HG03558 (cell line): ENCODE data around the gene ADAMTS16.

Experiments
- ATAC-seq: cut with Tn5 transposase; IDR thresholded peaks from one replicate; pipeline ENCODE4 v1.9.1; 2021; ENCODE audit warnings: moderate number of reproducible peaks; ENCODE audit not compliant: unreplicated experiment; ENCODE audit errors: extremely low read depth

The ADAMTS16 gene

DNA sequence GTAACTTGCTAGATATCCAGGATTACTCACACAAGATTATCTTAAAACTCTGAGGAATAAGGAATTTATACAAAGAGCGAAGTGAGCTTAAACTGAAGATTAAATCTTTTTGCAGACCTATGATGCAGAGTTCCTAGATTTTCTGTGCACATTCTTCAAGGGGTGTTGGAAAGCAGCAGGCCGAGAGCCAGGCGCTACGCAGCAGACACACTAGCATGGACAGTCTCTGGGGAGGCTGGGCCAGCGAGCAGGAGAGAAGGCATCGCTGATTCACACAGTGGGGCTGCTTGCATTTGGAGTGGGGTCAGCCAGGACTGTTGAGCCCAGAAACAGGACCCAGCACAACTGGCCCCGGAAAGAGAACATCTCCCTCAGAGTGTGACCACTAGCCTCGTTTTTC, 136.3 kb downstream of the ADAMTS16 start:
- no peak for ATAC-seq

DNA sequence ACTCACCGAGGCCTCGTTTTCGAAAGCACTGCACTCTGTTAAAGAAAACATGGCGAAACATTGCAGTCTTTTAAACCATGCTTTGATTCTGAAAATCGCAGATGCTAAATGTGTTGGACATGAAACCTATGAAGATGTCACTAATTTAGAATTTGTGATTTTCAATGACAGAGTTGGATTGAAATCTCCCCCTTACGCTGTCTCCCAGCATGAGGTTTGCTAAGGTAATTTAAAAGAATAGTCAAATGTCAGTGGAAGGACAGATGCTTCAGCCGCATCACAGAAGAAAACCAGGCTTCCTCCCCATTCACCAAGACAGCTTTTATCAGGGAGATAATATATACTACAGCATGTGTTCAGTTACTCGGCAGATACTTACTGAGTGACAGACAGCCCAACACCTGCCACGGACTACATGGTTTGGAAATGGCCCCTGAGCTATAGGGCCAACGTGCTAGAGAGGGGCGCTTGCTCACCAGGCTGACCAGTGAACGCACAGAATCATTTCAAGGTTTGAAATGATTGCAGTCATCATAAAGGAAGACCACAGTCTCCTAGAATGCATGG, 136.9 kb downstream of the ADAMTS16 start:
- ATAC-seq = no peak

DNA sequence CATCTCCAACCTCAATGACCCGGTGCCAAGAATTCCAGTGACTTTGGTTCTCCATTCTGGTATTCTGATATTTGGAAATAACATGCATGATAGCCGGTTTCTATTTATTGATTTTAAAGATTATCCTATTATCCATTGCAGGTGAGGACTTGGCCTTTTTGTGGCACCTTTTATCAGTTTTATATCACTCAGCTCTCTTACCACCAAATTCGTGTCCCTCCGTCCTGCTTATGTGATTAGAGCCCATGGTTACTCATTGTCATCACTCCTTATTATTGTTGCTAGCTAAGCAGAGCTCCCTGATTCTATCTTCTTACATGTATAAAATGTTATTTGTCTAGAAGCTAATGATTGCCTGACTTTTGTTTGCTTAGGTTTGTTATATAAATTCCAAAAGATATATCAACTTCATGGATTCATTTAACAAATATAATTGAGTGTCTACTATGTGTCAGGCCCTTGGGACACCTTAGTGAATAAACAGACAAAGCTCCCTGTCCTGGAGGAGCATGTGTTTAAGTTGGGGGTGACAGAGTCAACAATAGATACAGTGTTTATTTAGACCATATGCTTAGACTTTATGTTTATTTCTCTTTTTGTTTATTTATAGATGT, 138.2 kb downstream of the ADAMTS16 start:
- no peak for ATAC-seq

DNA sequence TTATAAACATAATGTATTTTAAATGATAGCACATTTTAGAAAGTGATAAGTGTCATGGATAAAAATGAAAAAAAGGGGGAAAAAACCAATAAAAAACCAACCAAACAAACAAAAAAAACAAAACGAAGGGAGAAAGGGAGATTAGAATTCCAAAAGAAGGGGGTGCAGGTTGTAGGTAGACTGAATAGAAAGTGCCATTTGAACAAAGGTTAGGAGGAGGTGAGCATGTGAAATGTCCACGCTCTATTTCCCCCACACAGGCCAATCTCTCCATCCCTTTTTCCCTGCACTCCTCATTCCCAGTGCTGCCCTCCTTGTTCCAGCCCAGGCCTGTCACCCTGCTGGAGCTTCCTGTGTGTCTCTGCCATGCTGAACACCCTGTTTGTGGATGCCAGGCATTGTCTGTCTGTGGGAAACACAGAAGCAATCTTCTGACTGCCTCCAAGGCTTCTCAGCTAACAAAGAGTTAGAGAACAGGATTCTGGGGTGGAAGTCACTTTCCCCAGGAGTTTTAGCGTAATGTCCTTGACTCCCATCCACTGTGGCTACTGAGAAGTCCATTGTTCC, 138.8 kb downstream of the ADAMTS16 start:
- no peak for ATAC-seq

DNA sequence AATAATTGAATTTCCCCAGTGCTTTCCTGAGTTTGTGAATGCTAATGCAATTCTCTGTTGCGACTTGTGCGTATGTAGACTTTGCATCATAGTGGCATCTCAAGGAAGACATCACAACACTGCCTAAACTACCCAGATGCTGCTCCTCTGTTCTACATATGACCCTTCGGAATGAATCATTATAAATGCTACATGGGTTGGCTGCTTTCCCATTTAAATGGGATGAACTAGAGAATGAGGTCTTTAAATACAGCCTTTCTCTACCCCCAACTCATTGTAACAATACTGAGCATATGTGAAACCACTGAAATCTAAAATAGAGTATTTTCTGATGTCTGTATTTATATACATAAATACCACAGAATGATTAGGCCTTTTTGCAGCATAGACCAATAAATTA, 145.8 kb downstream of the ADAMTS16 start:
- ATAC-seq = no peak

DNA sequence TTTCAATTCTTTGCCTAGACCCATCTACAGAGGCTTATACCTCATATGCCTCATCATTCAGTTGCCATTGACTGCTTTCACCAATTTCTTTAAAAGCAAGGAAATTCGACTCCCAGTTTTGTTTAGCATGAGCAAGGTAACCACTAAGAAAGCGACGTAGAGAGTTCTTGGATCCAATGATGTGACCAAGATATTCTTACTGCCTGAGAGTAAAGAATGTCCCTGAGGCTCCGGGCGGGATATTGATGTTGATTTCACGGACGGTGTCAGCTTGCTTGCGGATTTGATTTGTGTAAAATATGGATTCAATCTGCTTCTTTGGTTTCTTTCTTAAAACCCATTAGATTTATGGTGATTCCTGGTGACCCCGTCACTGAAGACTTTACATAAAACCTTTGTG, 147.3 kb downstream of the ADAMTS16 start:
- ATAC-seq = no peak

DNA sequence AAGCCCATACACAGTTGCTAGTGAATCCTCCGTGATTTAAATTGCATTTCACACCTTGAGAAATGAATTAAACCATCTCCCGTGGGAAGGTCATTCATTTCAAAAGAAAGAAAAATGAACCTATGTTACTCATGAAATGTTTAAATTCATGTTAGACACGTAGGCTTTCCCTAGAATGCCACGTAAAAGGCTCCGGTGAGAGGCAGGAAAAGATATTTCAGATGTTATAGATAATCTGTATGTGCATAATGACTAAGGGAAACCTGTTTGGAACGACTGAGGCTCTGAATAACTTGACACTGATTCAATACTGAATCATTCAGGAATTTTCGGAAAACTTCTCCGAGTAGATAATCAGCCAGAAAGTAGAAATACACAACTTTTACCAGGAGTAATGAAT, 148.1 kb downstream of the ADAMTS16 start:
- no peak for ATAC-seq

DNA sequence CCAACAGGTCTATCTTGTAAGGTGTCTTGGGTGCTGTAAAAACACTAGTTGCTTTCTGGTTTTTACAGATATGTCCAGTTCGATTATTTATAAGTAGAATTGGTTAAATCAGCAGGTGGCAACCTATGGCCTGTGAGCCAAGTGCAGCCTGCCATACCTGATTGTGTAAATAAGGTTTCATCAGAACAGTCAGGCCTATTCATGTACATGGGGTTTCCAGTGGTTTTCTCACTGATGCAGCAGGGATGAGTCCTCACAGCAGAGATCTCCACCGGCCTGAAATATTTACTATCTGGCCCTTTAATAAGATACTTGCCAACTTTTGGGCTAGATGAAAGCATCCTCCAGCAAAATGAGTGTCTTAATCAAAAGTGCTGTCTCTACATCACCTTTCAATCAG, 149.4 kb downstream of the ADAMTS16 start:
- no peak for ATAC-seq

DNA sequence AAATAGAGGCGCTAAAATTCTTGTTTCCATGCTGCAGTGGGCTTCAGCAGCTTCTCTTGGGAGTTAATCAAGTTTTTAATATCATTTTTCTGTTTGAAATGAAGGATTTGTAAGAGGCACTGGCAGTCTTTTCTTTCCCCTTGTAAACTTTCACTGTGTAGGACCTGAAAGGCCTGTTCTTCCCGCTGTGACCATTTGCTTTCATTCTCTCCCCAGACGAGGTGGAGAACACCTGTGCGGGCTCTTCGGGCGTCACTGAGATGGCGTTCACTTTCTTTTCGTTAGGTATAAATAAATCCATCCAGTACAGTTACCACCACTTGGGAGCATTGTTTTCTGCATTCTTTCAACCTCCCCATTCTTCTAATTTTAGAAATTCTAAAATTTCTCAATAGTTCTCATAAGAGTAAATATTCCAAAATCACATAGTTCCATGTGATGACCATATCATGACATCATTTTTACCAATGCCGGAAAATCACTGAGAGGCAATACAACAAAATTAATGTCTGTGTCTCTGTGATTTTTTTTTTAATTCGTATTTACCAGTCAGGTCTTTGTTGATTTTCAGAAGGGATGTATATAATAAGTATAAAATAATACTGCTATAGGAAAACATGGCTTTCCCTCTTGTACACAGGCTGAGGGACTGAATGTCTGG, 150.7 kb downstream of the ADAMTS16 start:
- no peak for ATAC-seq

DNA sequence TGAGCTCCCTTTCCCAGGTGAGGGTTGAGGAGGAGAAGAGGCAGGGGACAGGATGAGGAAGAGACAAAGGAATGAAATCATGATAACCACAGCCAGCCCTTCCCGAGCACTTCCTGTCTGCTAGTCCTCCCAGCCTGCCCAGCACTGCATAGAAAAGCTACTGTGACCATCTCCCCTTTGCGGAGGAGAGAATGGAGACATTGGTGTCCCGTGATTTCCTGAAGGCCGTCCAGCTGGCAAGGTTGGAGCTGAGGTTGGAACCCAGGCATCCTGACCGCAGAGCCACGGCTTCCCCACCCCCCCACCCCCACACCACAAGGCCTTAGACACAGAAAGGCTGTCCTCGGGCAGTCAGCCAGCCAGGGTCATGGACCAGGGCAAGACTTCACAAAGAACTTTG, 151.2 kb downstream of the ADAMTS16 start:
- no peak for ATAC-seq

DNA sequence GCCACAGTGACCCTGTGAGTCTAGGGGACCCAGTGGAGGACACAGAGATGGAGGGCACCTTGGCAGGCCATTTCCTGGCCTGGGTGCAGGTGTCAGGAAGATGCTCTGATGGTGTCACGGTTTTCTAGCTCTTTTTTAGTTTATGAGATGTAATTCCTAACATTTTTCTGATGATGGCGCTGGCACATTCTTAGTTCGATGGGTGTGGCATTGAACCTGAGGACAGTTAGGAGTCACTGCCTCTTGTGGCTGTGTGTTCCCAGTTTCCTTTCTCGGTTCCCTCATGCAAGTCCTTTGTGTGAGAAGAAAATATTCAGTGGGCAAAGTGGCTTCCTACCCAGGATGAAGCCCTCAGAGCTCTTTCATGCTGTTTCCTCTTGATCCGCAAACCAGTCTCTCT, 152.9 kb downstream of the ADAMTS16 start:
- no peak for ATAC-seq

DNA sequence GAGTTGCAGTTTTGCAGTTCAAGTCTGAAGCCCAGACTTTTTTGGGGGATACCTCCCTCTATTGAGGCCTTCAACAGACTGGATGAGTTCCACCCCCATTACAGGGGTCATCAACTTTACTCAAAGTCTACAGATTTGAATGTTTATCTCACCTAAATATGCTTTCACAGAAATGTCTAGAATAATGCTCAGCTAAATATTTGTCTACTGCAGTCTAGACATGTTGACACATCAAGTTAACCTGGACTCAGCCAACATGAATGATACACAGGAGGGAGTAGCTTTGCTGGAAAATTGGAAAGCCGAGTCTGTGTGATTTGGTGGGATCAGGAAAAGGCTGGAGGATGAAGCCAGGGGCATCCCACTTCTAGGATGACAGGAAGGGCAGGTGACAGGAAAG, 154.3 kb downstream of the ADAMTS16 start:
- ATAC-seq = no peak

DNA sequence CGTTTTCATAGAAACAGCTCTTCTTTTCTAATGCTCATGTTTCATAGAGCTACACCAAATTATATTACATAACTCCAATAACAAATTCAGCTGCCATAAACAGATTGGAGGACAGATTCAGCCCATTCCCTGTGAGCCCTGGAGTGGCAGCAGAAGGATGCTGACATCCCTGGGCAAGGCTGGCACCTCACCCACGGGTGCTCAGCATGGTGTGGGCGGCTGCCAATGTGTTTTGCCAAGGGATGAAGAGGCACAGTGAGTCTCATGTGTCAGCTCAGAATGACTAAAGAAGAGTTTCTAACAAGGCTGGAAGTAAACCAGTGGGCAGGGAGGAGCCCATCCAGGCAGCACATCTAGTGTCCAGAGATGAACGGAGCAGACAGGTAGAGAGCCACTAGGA, 155.2 kb downstream of the ADAMTS16 start:
- ATAC-seq = no peak

DNA sequence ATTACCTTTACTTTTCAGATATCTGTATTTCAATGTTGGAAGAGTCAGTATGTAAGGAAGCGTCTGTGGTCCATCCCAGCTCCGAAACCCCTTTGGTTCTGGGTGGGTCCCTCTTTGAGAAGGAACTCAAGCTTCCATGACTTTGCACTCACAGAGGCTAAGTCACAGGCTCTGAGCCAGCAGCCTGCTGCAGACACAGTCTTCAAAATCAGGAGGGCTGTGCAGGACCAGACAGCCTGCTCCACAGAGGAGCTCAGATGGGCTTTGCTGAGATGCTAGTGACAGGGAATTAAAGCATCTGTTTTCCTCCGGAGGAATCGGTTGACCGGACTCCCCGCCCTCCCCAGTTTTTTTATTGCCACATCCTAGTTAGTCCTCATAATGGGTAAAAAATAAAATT, 155.9 kb downstream of the ADAMTS16 start:
- no peak for ATAC-seq

DNA sequence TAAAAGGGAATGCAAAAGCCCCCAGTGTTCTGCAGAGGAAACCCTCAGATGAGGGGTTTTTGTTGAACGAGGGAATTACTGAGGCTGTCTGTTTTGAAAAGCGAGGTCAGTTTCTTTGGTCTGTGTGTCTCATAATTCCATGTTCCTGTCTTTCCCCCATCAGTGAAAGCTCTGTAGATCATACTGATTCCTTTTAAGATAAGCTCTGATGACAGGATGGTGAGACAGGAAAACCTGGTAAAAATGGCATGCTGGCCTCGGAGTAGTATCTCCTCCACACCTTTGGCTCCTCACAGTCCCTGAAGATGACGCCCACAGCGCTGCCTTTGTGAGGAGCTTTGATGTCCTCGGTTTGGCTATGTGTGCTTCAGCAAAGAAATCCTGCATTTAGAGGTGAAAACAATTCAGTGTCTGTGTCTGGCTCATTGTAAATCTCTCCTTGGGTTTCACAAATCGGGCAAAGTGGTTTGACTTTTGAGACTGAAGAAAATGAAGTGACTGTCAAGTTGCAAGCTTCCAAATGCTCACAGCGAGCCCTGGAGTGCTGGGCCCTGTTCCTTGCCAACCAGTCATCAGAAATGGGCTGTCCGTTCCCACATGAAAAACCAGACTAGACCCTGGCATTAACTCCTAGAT, 157.4 kb downstream of the ADAMTS16 start:
- ATAC-seq = no peak

DNA sequence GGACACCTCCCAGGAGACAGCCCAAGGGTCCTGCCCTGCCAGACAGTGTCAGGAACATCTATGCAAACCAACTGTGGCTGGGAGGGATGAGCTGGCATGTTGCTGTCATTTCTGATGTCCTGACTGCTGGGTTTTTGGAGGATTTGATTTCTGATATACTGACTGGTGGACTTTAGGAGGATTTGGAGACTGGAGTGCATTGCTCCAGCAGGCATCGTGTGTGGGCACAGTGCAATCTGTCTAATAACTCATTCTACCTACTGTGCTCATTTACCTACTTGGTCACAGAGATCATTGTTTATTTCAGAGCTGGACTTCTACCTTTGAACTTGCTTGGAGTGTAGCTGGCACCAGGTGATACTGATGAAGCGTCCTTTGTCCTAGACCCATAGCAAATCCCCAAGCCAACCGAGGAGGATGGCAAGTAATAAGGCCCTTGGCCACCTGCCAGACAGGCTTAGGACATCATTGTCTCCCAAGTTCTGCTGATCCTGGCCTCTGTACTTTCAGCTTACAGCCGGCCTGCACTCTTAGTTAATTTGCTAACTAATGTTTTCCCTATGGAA, 158.0 kb downstream of the ADAMTS16 start:
- no peak for ATAC-seq

DNA sequence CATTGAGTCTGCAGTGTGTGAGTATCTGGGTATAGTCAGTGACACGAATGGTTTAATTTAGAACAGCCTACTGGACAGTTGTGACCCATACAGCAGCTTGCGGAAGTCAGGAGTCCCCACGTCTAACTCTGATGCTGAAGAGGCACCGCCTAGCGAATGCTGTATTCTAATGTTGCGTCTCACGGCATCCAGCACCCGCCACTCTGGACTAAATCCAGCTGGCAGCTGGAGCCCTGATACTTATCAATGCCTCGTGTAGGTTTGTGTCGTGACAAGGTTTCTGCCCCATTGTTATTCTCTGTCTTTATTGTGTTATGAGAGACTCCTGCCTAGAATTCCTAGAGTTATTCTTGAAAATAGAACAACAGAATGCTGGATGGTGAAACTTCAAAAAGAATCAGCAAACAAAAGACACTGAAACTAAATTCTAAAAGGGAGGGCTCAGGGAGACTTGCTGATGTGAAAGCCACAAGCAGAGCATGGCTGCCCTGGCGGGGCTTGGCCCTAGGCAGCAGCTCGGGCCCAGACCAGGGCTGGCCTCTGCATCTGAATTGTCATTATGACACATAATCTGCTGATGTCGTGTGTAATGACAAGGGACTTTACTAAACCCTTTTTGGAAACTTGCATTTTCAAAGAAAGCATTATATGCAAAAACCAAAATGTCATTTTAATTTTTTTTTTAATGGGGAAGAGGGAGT, 158.9 kb downstream of the ADAMTS16 start:
- ATAC-seq = no peak

DNA sequence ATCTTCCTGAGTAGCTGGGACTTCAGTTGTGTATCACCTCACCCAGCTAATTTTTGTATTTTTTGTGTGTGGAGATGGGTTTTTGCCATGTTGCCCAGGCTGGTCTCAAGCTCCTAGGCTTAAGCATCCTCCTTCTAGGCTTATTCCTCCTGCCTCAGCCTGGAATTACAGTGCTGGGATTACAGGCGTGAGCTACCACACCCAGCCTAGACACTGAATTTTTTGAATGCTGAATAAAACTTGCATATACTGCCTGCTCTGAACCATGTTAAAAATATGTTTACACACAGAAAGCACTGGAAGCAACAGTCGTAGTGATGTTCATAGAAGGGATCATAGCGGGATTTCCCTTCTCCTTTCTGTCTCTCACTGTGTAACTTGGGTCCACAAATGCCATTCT, 161.0 kb downstream of the ADAMTS16 start:
- ATAC-seq = no peak

DNA sequence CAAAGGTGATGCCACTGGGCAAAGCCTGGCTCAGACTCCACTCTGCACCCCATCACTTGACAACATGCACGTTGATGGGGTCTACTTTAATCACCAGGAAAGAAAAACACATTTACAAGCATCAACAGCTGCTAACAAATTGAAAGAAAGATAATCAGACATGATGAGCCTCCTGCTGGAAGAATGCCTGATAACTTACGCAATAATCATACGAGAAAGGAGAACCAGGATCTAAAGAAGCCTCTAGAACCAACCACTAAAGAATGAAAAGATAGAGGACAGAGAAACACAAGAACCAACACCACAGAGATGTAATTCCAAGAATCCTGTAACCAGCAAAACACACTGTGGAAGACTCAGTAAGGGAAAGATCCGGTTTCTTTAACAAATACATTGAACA, 162.1 kb downstream of the ADAMTS16 start:
- no peak for ATAC-seq

DNA sequence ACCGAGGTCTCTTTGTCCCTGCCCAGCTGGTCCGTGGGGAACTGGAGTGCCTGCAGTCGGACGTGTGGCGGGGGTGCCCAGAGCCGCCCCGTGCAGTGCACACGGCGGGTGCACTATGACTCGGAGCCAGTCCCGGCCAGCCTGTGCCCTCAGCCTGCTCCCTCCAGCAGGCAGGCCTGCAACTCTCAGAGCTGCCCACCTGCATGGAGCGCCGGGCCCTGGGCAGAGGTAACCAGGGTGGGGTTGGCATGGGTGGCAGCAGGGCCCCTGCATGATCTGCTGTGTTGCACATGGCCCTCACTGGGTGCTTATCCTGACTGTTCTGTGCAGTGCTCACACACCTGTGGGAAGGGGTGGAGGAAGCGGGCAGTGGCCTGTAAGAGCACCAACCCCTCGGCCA, 163.1 kb downstream of the ADAMTS16 start:
- ATAC-seq = no peak
